Pancreas (tissue), 10 donors: Measurements from ENCODE around the gene ILF2. TPM values are rescaled to one million over a fixed set of nuclear protein-coding genes. Genes with fewer than 3 reads are reported as not detected.

Experiments
- ATAC-seq, 4 donors: fragments of 200-7000 bp; cut with Tn5 transposase; one replicate each; pipeline versions ENCODE4 v1.8.0 to v1.9.1; 2020; ENCODE audit warnings: mild to moderate bottlenecking in 4 of 4, moderate library complexity in 4 of 4
- DNase-seq, 6 donors: peaks; one replicate each; pipeline ENCODE4 v3.0.0-alpha.2; 2020
- FAIRE-seq: peaks from 2 replicates; lab custom pipeline; 2012; peaks lifted over from hg19 to GRCh38; lab: Jason Lieb, UNC
- H3K27ac ChIP-seq, 4 donors: fragments of 200-600 bp; sonication (generic); 1 replicate in 3 of 4; 2 replicates in 1 of 4; pipeline versions ENCODE4 v1.5.0 to v1.8.0; 2020
- H3K27me3 ChIP-seq, 4 donors: fragments of 200-600 bp; one replicate each; pipeline ENCODE4 v1.8.0; 2021
- H3K36me3 ChIP-seq, 3 donors: fragments of 200-600 bp; sonication (generic) in 1 of 3; one replicate each; pipeline versions ENCODE4 v1.5.0 to v1.8.0; 2020 to 2021
- H3K4me1 ChIP-seq, 3 donors: fragments of 200-600 bp; one replicate each; pipeline ENCODE4 v1.8.0; 2021
- H3K4me3 ChIP-seq, 4 donors: fragments of 200-600 bp; sonication (generic) in 2 of 4; one replicate each; pipeline versions ENCODE4 v1.5.0 to v1.8.0; 2020 to 2021
- H3K9me3 ChIP-seq, 4 donors: fragments of 200-600 bp; one replicate each; pipeline ENCODE4 v1.8.0; 2021
- WGBS, 2 donors: extraction: QIAGEN DNeasy Blood & Tissue Kit; methylation state at CpG; one replicate each; pipeline ENCODE4 v1.1.7; 2013; 5-methylcytosine and 5-hydroxymethylcytosine counted together
- intact Hi-C, 3 donors: fragments of 100-400 bp; cut with DNase I; formaldehyde crosslinking; loops; one replicate each; pipeline versions ENCODE4 v1.11.1 to v1.14.2; 2022
- polyA plus RNA-seq, 2 donors: library from polyadenylated mRNA; stranded (reverse); fragments of 200-250 nt; gene quantifications; one replicate each; pipeline ENCODE4 v1.2.3, GENCODE V29; 2013
- total RNA-seq, 6 donors: library from RNA; stranded (reverse); fragmentation: NEBNext Ultra II Directional in 4 of 6; extraction: Animal tissue kit (Norgen Biotek cat#: 25700) in 4 of 6; gene quantifications; one replicate each; pipeline versions ENCODE4 v1.2.1 to v1.2.4, GENCODE V29; 2021 to 2023
- TF ChIP-seq, protein P1 (sequence below), 4 donors: fragments of 200-600 bp; sonication (generic) in 3 of 4; IDR thresholded peaks; one replicate each; pipeline versions ENCODE4 v1.5.0 to v1.8.0; 2021; ENCODE audit warnings: antibody characterized with exemption in 4 of 4
- donor health status: healthy with polysubstance abuse.
- donor health status: DM: no; HTN: no; CAD: no; lungs with moderate emphysema.
- donor health status: DM: no; HTN: no; CAD: no.
- donor health status: control.
- donor health status: control.
- donor health status: Bipolar disorder and iron deficiency.
- donor health status: DM: yes; HTN: yes; CAD: no.
- donor health status: DM: no; HTN: no; CAD: no.
- donor health status: DM: no; HTN: no; CAD: no.
- donor health status: DM: yes; HTN: yes; CAD: no.

ILF2 gene
- total and polyA plus RNA-seq, 8 donors = 25.7 to 63.2 (median 54.3) TPM

DNA sequence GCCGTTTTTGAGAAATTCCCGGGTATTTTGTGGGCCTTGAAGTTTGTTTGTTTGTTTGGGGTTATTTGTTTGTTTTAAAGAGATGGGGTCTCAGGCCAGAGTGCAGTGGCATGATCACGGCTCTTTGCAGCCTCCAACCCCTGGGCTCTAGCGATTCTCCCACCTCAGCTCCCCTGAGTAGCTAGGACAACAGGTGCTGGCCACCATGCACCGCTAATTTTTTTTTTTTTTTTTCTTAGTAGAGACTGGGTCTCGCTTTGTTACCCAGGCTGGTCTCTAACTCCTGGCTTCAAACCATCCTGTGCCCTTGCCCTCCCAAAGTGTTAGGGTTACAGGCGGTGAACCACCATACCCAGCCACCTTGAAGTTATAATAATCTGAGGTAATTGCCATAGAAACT lies 34.9 kb downstream of the ILF2 start:
- ATAC-seq (no peak), DNase-seq (peak in 2 of 6 donors; percentile 12 to 20), FAIRE-seq (no peak)
- WGBS, 2 donors = 60 to 70% methylated on average over 7 of the region's 7 CpGs
- TF ChIP-seq, protein P1, sequence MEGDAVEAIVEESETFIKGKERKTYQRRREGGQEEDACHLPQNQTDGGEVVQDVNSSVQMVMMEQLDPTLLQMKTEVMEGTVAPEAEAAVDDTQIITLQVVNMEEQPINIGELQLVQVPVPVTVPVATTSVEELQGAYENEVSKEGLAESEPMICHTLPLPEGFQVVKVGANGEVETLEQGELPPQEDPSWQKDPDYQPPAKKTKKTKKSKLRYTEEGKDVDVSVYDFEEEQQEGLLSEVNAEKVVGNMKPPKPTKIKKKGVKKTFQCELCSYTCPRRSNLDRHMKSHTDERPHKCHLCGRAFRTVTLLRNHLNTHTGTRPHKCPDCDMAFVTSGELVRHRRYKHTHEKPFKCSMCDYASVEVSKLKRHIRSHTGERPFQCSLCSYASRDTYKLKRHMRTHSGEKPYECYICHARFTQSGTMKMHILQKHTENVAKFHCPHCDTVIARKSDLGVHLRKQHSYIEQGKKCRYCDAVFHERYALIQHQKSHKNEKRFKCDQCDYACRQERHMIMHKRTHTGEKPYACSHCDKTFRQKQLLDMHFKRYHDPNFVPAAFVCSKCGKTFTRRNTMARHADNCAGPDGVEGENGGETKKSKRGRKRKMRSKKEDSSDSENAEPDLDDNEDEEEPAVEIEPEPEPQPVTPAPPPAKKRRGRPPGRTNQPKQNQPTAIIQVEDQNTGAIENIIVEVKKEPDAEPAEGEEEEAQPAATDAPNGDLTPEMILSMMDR (IDR thresholded peaks at IDR 0.05) = no peak
- H3K9me3 ChIP-seq = no peaks in the 10 kb centered on the region
- peaks cover 0 to 49% (median 34%) of the 10 kb centered on the region in 3 donors for H3K36me3 ChIP-seq
- H3K27me3 ChIP-seq = no peaks in the 10 kb centered on the region
- peak overlapping the region in 3 of 4 donors; percentile 43 to 92 (median 75) for H3K4me3 ChIP-seq
- H3K4me1 ChIP-seq = peaks cover 12 to 42% (median 30%) of the 10 kb centered on the region in 3 donors
- intact Hi-C loops = no loop called here
- H3K27ac ChIP-seq = peak overlapping the region in 2 of 4 donors; percentile 100

DNA sequence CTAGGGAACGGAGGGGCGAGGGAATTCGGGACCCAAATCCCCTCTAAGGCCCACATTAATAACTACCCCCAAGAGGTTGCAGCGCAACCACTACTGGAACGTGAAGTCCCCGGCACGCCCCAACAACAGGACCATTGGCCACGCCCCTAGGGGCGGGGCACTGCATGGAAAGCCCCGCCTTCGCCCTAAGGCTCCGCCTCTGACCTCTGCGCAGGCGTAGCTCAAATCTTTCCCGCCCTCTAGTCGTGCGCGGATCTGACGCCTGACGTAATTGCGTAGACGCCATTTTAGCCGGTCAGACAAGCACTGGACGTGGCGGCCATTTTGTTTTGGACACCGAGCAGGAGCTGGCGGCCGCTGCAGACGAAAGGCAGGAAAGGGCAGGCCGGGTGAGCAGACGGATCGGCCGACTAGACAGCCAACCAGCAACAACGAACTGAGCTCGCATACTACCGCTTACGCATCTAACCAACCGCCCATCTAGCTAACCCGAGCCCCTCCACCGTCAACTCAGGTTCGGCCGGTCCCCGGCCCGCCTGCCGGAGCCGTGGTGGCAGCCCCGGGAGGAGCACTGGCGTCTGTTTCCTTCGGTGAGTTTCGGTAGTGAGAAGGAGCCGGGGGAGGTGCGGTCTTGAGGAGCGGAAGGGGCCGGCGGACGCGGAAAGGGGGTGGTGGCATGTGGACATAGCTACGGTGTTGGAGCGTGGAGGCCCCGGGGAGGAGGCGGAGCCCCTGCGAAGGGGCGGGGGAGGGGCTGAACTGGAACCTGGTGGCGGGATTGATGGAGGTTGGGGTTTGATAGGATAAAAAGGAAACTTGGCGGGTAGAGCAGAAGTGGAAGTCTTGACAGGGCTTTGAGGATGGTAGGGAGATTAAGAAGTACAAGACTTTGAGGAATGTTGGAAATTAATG lies 36.8 kb downstream of the ILF2 start, which contains the start of gene CHTOP:
Gene CHTOP (plus strand): TSS at position 313 of the 912 bp plus-strand sequence. CDS start 2,523 bp downstream, outside the sequence.
- Histone ChIP-seq H3K4me3 (peak within 1 kb of the TSS; percentile 43 to 92 (median 80)), H3K27me3 (no peaks in the 10 kb centered on the region), H3K36me3 (peaks cover 0 to 30% (median 15%) of the 10 kb centered on the region in 3 donors), H3K4me1 (peaks cover 12 to 33% (median 30%) of the 10 kb centered on the region in 3 donors), H3K9me3 (no peaks in the 10 kb centered on the region), H3K27ac (peak within 1 kb of the TSS; percentile 99 to 100 (median 100))
- TF ChIP-seq, protein P1 (IDR thresholded peaks at IDR 0.05) = no peak
- intact Hi-C loops = no loop called here
- DNase-seq = peak; percentile 96 to 98 (median 98)
- peak; percentile 92 to 96 (median 94) for ATAC-seq
- WGBS, 2 donors = 2 to 3% methylated on average over 58 to 65 of the region's 65 CpGs
- FAIRE-seq = peak; percentile 49

DNA sequence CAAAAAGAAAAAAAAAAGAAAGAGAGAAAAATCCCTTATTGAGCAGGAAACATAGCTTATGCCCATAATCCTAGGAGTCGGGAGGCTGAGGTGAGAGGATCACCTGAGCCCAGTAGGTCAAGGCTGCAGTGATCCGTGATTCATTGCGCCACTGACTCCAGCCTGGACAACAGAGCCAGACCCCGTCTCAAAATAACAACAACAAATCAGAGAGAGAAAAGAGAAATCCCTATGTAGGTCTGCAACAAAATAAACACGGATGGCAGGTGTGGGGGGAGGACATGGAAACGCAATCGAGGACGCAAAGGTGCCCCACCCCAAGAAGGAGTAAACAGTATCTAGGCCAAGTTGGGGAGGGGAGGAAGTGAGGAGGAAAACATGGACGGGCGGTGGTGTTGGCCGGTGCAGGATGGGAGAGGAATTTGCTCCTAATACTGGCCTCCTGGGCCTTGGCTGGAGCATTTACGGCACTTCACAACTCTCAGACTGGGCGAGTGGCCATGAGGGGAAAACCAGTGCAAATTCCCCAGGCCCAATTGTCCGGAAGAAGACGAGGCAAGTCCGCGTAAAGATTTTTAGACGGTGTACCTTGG lies 37.5 kb downstream of the ILF2 start:
- peaks cover 0 to 23% (median 8%) of the 10 kb centered on the region in 3 donors for H3K36me3 ChIP-seq
- peaks cover 11 to 32% (median 26%) of the 10 kb centered on the region in 3 donors for H3K4me1 ChIP-seq
- peak overlapping the region in 3 of 4 donors; percentile 75 to 92 (median 86) for H3K4me3 ChIP-seq
- FAIRE-seq (no peak), ATAC-seq (peak; percentile 3 to 19 (median 14)), DNase-seq (no peak)
- peak overlapping the region; percentile 99 to 100 (median 100) for H3K27ac ChIP-seq
- intact Hi-C loops = no loop called here
- 45 to 54% methylated on average over 18 of the region's 18 CpGs for WGBS, 2 donors
- TF ChIP-seq, protein P1 (IDR thresholded peaks at IDR 0.05) = no peak
- H3K9me3 ChIP-seq = no peaks in the 10 kb centered on the region
- H3K27me3 ChIP-seq = no peaks in the 10 kb centered on the region

DNA sequence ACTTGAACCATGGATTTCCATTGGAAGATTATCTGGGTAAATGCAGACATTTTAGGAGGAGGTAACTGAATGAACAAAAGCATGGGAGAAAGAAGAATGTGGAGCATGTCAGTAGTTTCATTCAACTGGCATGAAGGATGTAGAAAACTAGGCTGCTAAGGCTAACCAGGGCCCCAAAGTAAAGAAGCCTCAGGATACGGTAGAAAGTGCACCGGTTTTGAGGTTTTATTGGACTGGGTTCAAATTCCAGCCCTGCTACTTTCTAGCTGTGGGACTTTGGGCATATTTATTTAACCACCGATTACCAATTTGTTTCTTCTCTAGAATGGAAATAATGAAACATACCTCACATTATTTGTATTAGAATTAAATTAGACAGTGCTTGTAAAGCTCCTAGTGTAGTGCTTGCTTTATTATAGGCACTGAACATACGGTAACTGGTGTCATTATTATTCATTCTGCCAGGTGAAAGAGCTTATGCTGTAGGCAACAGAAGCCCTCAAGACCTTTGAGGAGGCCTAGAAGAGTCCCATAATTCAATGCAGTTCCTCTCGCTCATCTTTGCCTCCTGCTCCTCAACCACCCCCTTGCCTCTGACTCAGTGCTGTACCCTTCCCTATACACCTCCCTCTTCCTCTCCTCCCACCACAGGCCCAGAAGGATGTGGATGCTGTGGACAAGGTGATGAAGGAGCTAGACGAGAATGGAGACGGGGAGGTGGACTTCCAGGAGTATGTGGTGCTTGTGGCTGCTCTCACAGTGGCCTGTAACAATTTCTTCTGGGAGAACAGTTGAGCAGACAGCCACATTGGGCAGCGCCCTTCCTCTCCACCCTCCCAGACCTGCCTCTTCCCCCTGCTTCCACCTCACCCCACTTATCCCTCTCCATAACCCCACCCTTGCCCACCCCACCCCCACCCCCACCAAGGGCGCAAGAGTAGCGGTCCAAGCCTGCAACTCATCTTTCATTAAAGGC lies 39.5 kb downstream of the ILF2 start:
- no peak for FAIRE-seq
- intact Hi-C loops = no loop called here
- no peak overlapping the region for H3K27ac ChIP-seq
- H3K36me3 ChIP-seq = peaks cover 0 to 5% (median 2%) of the 10 kb centered on the region in 3 donors
- TF ChIP-seq, protein P1 (IDR thresholded peaks at IDR 0.05) = no peak
- peak in 3 of 6 donors; percentile 13 to 22 (median 16) for DNase-seq
- no peak overlapping the region for H3K4me3 ChIP-seq
- H3K27me3 ChIP-seq = no peaks in the 10 kb centered on the region
- H3K9me3 ChIP-seq = no peaks in the 10 kb centered on the region
- ATAC-seq = no peak
- 70 to 74% methylated on average over 10 of the region's 10 CpGs for WGBS, 2 donors
- peaks cover 4 to 17% (median 6%) of the 10 kb centered on the region in 3 donors for H3K4me1 ChIP-seq
